Keratinocyte (primary cell): ENCODE results near the gene DUSP14.

Experiments
- CTCF ChIP-seq, 3 experiments: IDR thresholded peaks in 1 of 3; conservative IDR thresholded peaks in 1 of 3; optimal IDR thresholded peaks in 1 of 3; 2 replicates in 2 of 3; 3 replicates in 1 of 3; pipeline versions ENCODE3 to v1.5.1; 2011; ENCODE audit warnings: low read length in 3 of 3, mild to moderate bottlenecking in 3 of 3, moderate library complexity in 2 of 3, control low read depth in 1 of 3, inconsistent platforms in 1 of 3; ENCODE audit not compliant: insufficient read depth in 2 of 3; ENCODE audit errors: extremely low read depth in 1 of 3
- EZH2 ChIP-seq: IDR thresholded peaks from one replicate; pipeline ENCODE4 v1.6.1; 2012; ENCODE audit warnings: inconsistent platforms, mild to moderate bottlenecking, low read length, moderate library complexity

GRCh38 chr17:37553401-37553966, 63.8 kb downstream of the DUSP14 start:
- TF ChIP-seq CTCF (optimal IDR thresholded peaks at IDR 0.05 in 1 of 3, IDR thresholded peaks at IDR 0.05 in 1 of 3, conservative IDR thresholded peaks at IDR 0.05 in 1 of 3; ENCODE audit: extremely low read depth in 1 of 3, insufficient read depth in 2 of 3, low read length in 3 of 3) (no peak), EZH2 (no peak)
